ENCODE measurements around the gene FNDC5. TPM values are rescaled to one million over a fixed set of nuclear protein-coding genes. Genes with fewer than 3 reads are reported as not detected.

The FNDC5 gene
- total and polyA plus RNA-seq, 2 experiments from 2014 or later = 1.0 to 1.7 TPM

DNA sequence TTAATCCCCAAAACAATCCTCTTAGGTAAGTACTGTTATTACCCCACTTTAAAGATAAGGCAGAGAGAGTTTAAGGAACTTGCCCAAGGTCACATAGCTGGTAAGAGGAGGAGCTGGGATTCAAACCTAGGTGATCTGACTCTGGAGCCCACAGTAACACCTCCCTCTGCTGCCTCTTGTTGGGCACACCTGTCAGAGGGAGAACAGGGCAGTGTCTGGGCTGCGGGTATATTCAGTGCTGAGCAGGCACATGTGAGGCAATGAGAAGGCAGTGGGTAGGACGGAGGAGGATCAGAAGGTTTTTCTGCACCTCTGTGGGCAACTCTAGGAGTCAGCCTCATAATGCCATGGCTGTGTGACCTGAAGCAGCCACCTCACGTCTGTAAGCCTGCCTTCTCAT, 17.4 kb upstream of the FNDC5 start:
- H3K4me3 ChIP-seq = no peak overlapping the region
- no peaks in the 10 kb centered on the region for H3K9me2 ChIP-seq (ENCODE audit: insufficient read depth)
- H3K27me3 ChIP-seq (ENCODE audit: insufficient read depth) = peaks cover 64% of the 10 kb centered on the region
- Mint-ChIP-seq H3K4me3 (no peak overlapping the region), H3K27me3 (ENCODE audit: insufficient read depth, low read depth, poor library complexity) (peaks cover 47% of the 10 kb centered on the region), H3K36me3 (ENCODE audit: low read depth) (peaks cover 8% of the 10 kb centered on the region; the same call in 1 of the 3 replicates), H3K27ac (no peak overlapping the region), H3K9me3 (peaks cover 5% of the 10 kb centered on the region; the same call in 2 of the 3 replicates), H3K4me1 (peaks cover 23% of the 10 kb centered on the region)
- H3K79me2 ChIP-seq (replicated peaks; ENCODE audit: insufficient read depth) = no peaks in the 10 kb centered on the region
- ATAC-seq = no peak
- no peak overlapping the region for H3K4me2 ChIP-seq
- no peaks in the 10 kb centered on the region for H3K36me3 ChIP-seq (ENCODE audit: insufficient read depth)
- no peak overlapping the region for H2AFZ ChIP-seq
- peaks cover 10% of the 10 kb centered on the region for H3K4me1 ChIP-seq (ENCODE audit: insufficient read depth)
- H3F3A ChIP-seq (replicated peaks; ENCODE audit: low read depth) = peaks cover 7% of the 10 kb centered on the region; the same call in 1 of the 2 replicates
- TF ChIP-seq CREB1 (CRISPR knock-in tag; IDR thresholded peaks at IDR 0.05; ENCODE audit: low read depth) (no peak), STAT1 (IDR thresholded peaks at IDR 0.05; ENCODE audit: unreplicated experiment) (no peak), NANOG (IDR thresholded peaks at IDR 0.05; ENCODE audit: borderline replicate concordance) (no peak), EZH2 (IDR thresholded peaks at IDR 0.05; ENCODE audit: low read depth, unreplicated experiment) (no peak), ZNF114 (CRISPR knock-in tag; IDR thresholded peaks at IDR 0.05) (no peak), ZNF331 (CRISPR knock-in tag; IDR thresholded peaks at IDR 0.05; ENCODE audit: low read depth) (no peak), JUNB (IDR thresholded peaks at IDR 0.05; ENCODE audit: unreplicated experiment) (no peak)
- TF ChIP-seq, protein P1, sequence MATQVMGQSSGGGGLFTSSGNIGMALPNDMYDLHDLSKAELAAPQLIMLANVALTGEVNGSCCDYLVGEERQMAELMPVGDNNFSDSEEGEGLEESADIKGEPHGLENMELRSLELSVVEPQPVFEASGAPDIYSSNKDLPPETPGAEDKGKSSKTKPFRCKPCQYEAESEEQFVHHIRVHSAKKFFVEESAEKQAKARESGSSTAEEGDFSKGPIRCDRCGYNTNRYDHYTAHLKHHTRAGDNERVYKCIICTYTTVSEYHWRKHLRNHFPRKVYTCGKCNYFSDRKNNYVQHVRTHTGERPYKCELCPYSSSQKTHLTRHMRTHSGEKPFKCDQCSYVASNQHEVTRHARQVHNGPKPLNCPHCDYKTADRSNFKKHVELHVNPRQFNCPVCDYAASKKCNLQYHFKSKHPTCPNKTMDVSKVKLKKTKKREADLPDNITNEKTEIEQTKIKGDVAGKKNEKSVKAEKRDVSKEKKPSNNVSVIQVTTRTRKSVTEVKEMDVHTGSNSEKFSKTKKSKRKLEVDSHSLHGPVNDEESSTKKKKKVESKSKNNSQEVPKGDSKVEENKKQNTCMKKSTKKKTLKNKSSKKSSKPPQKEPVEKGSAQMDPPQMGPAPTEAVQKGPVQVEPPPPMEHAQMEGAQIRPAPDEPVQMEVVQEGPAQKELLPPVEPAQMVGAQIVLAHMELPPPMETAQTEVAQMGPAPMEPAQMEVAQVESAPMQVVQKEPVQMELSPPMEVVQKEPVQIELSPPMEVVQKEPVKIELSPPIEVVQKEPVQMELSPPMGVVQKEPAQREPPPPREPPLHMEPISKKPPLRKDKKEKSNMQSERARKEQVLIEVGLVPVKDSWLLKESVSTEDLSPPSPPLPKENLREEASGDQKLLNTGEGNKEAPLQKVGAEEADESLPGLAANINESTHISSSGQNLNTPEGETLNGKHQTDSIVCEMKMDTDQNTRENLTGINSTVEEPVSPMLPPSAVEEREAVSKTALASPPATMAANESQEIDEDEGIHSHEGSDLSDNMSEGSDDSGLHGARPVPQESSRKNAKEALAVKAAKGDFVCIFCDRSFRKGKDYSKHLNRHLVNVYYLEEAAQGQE (IDR thresholded peaks at IDR 0.05; ENCODE audit: unreplicated experiment) = no peak
- TF ChIP-seq, protein P2, sequence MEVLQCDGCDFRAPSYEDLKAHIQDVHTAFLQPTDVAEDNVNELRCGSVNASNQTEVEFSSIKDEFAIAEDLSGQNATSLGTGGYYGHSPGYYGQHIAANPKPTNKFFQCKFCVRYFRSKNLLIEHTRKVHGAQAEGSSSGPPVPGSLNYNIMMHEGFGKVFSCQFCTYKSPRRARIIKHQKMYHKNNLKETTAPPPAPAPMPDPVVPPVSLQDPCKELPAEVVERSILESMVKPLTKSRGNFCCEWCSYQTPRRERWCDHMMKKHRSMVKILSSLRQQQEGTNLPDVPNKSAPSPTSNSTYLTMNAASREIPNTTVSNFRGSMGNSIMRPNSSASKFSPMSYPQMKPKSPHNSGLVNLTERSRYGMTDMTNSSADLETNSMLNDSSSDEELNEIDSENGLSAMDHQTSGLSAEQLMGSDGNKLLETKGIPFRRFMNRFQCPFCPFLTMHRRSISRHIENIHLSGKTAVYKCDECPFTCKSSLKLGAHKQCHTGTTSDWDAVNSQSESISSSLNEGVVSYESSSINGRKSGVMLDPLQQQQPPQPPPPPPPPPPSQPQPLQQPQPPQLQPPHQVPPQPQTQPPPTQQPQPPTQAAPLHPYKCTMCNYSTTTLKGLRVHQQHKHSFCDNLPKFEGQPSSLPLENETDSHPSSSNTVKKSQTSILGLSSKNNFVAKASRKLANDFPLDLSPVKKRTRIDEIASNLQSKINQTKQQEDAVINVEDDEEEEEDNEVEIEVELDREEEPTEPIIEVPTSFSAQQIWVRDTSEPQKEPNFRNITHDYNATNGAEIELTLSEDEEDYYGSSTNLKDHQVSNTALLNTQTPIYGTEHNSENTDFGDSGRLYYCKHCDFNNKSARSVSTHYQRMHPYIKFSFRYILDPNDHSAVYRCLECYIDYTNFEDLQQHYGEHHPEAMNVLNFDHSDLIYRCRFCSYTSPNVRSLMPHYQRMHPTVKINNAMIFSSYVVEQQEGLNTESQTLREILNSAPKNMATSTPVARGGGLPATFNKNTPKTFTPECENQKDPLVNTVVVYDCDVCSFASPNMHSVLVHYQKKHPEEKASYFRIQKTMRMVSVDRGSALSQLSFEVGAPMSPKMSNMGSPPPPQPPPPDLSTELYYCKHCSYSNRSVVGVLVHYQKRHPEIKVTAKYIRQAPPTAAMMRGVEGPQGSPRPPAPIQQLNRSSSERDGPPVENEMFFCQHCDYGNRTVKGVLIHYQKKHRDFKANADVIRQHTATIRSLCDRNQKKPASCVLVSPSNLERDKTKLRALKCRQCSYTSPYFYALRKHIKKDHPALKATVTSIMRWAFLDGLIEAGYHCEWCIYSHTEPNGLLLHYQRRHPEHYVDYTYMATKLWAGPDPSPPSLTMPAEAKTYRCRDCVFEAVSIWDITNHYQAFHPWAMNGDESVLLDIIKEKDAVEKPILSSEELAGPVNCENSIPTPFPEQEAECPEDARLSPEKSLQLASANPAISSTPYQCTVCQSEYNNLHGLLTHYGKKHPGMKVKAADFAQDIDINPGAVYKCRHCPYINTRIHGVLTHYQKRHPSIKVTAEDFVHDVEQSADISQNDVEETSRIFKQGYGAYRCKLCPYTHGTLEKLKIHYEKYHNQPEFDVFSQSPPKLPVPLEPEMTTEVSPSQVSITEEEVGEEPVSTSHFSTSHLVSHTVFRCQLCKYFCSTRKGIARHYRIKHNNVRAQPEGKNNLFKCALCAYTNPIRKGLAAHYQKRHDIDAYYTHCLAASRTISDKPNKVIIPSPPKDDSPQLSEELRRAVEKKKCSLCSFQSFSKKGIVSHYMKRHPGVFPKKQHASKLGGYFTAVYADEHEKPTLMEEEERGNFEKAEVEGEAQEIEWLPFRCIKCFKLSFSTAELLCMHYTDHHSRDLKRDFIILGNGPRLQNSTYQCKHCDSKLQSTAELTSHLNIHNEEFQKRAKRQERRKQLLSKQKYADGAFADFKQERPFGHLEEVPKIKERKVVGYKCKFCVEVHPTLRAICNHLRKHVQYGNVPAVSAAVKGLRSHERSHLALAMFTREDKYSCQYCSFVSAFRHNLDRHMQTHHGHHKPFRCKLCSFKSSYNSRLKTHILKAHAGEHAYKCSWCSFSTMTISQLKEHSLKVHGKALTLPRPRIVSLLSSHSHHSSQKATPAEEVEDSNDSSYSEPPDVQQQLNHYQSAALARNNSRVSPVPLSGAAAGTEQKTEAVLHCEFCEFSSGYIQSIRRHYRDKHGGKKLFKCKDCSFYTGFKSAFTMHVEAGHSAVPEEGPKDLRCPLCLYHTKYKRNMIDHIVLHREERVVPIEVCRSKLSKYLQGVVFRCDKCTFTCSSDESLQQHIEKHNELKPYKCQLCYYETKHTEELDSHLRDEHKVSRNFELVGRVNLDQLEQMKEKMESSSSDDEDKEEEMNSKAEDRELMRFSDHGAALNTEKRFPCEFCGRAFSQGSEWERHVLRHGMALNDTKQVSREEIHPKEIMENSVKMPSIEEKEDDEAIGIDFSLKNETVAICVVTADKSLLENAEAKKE (CRISPR knock-in tag; IDR thresholded peaks at IDR 0.05) = no peak
- TF ChIP-seq, protein P3, sequence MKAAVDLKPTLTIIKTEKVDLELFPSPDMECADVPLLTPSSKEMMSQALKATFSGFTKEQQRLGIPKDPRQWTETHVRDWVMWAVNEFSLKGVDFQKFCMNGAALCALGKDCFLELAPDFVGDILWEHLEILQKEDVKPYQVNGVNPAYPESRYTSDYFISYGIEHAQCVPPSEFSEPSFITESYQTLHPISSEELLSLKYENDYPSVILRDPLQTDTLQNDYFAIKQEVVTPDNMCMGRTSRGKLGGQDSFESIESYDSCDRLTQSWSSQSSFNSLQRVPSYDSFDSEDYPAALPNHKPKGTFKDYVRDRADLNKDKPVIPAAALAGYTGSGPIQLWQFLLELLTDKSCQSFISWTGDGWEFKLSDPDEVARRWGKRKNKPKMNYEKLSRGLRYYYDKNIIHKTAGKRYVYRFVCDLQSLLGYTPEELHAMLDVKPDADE (IDR thresholded peaks at IDR 0.05) = no peak
- TF ChIP-seq, protein P4, sequence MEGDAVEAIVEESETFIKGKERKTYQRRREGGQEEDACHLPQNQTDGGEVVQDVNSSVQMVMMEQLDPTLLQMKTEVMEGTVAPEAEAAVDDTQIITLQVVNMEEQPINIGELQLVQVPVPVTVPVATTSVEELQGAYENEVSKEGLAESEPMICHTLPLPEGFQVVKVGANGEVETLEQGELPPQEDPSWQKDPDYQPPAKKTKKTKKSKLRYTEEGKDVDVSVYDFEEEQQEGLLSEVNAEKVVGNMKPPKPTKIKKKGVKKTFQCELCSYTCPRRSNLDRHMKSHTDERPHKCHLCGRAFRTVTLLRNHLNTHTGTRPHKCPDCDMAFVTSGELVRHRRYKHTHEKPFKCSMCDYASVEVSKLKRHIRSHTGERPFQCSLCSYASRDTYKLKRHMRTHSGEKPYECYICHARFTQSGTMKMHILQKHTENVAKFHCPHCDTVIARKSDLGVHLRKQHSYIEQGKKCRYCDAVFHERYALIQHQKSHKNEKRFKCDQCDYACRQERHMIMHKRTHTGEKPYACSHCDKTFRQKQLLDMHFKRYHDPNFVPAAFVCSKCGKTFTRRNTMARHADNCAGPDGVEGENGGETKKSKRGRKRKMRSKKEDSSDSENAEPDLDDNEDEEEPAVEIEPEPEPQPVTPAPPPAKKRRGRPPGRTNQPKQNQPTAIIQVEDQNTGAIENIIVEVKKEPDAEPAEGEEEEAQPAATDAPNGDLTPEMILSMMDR (conservative IDR thresholded peaks at IDR 0.05; ENCODE audit: low read depth in 2 of 2) = no peak
- H4K20me1 ChIP-seq (replicated peaks; ENCODE audit: insufficient read depth) = peaks cover 6% of the 10 kb centered on the region
- DNase-seq (ENCODE audit: low spot score) = no peak
- no peak overlapping the region for H3K27ac ChIP-seq (ENCODE audit: low read depth)

Data from GM23338 (cell line).